HG02870 (cell line): ENCODE data around the gene ACTR3C.
"Not testable (repeated sequence)": the region's sequence is repeated elsewhere in the genome, so short reads cannot be mapped to it uniquely, and the experiment has no call there.

Experiments
- ATAC-seq: cut with Tn5 transposase; IDR thresholded peaks from one replicate; pipeline ENCODE4 v1.9.1; 2021; ENCODE audit warnings: mild to moderate bottlenecking, moderate library complexity; ENCODE audit not compliant: unreplicated experiment

The ACTR3C gene

GRCh38 chr7:150314639-150315239 is 8.6 kb downstream of the ACTR3C start:
- ATAC-seq = no peak

GRCh38 chr7:150313870-150314269 is 9.5 kb downstream of the ACTR3C start:
- no peak for ATAC-seq

GRCh38 chr7:150313367-150313809 is 10.0 kb downstream of the ACTR3C start:
- ATAC-seq = no peak

- ATAC-seq = not testable (repeated sequence)
These were observed 10.5 kb downstream of the ACTR3C start for GRCh38 chr7:150312649-150313366.

- no peak for ATAC-seq
These were observed 11.6 kb downstream of the ACTR3C start for GRCh38 chr7:150311711-150312110.

- ATAC-seq = no peak
These were observed 12.2 kb downstream of the ACTR3C start for GRCh38 chr7:150311146-150311545.

- ATAC-seq = no peak
These were observed 14.8 kb downstream of the ACTR3C start for GRCh38 chr7:150308575-150308974.

- no peak for ATAC-seq
These were observed 15.4 kb downstream of the ACTR3C start for GRCh38 chr7:150307904-150308303.

- ATAC-seq = no peak
These were observed 16.2 kb downstream of the ACTR3C start for GRCh38 chr7:150307129-150307528.

- not testable (repeated sequence) for ATAC-seq
These were observed 17.0 kb downstream of the ACTR3C start for GRCh38 chr7:150306377-150306776.

GRCh38 chr7:150305903-150306284 is 17.5 kb downstream of the ACTR3C start:
- not testable (repeated sequence) for ATAC-seq

GRCh38 chr7:150305259-150305902 is 18.0 kb downstream of the ACTR3C start:
- ATAC-seq = not testable (repeated sequence)

- not testable (repeated sequence) for ATAC-seq
These were observed 18.7 kb downstream of the ACTR3C start for GRCh38 chr7:150304499-150305258.

GRCh38 chr7:150302908-150303310 is 20.4 kb downstream of the ACTR3C start:
- ATAC-seq = not testable (repeated sequence)

GRCh38 chr7:150297978-150298377 is 25.4 kb downstream of the ACTR3C start:
- not testable (repeated sequence) for ATAC-seq

- ATAC-seq = not testable (repeated sequence)
These were observed 26.5 kb downstream of the ACTR3C start for GRCh38 chr7:150296802-150297201.

- ATAC-seq = not testable (repeated sequence)
These were observed 27.7 kb downstream of the ACTR3C start for GRCh38 chr7:150295614-150296013.

- ATAC-seq = not testable (repeated sequence)
These were observed 28.3 kb downstream of the ACTR3C start for GRCh38 chr7:150295027-150295426.

- ATAC-seq = not testable (repeated sequence)
These were observed 33.0 kb downstream of the ACTR3C start for GRCh38 chr7:150290317-150290716.

- ATAC-seq = not testable (repeated sequence)
These were observed 34.5 kb downstream of the ACTR3C start for GRCh38 chr7:150288816-150289215.

GRCh38 chr7:150287815-150288214 is 35.5 kb downstream of the ACTR3C start:
- not testable (repeated sequence) for ATAC-seq
